Vagina (tissue), 2 donors: ENCODE measurements around the gene ZNF442.

Experiments
- CTCF ChIP-seq, 3 experiments: fragments of 450-650 bp in 2 of 3; fragments of 200-600 bp in 1 of 3; sonication (generic) in 1 of 3; IDR thresholded peaks; one replicate each; pipeline ENCODE4 v1.5.1; 2017 to 2019; ENCODE audit warnings: antibody characterized with exemption in 3 of 3, mild to moderate bottlenecking in 2 of 3, moderate library complexity in 2 of 3
- POLR2A ChIP-seq, 2 donors: fragments of 450-650 bp; IDR thresholded peaks; one replicate each; pipeline ENCODE4 v1.6.1; 2017; ENCODE audit warnings: antibody characterized with exemption in 2 of 2, mild to moderate bottlenecking in 2 of 2, moderate library complexity in 2 of 2
- POLR2AphosphoS5 ChIP-seq, 2 donors: sonication (generic); formaldehyde crosslinking; IDR thresholded peaks; one replicate each; pipeline ENCODE4 v1.9.0; 2017; ENCODE audit warnings: antibody characterized with exemption in 2 of 2, mild to moderate bottlenecking in 2 of 2, low read depth in 1 of 2; ENCODE audit not compliant: insufficient read depth in 1 of 2

GRCh38 chr19:12364391-12365235, 870 bp downstream of the ZNF442 start:
- TF ChIP-seq CTCF (IDR thresholded peaks at IDR 0.05), result no peak
- no peak for TF ChIP-seq POLR2A (IDR thresholded peaks at IDR 0.05)
- no peak for TF ChIP-seq POLR2AphosphoS5 (IDR thresholded peaks at IDR 0.05; ENCODE audit: insufficient read depth in 1 of 2, low read depth in 1 of 2)
